Chondrocyte (in vitro differentiated cells): ENCODE results near the gene GALNT17. TPM values are rescaled to one million over a fixed set of nuclear protein-coding genes. Genes with fewer than 3 reads are reported as not detected.

Experiments
- DNase-seq: peaks from one replicate; pipeline ENCODE4 v3.0.0; 2021; ENCODE audit warnings: mixed read lengths, low spot score
- H3K27ac Mint-ChIP-seq: one replicate; pipeline ENCODE4 v1.8.0; 2021; ENCODE audit warnings: mild to moderate bottlenecking, moderate library complexity, mixed read lengths; ENCODE audit not compliant: unreplicated experiment
- H3K27me3 Mint-ChIP-seq: 2 replicates; pipeline ENCODE4 v1.8.0; 2021; ENCODE audit warnings: low read depth, mixed read lengths
- H3K36me3 Mint-ChIP-seq: 2 replicates; pipeline ENCODE4 v1.8.0; 2021; ENCODE audit warnings: low read depth, mixed read lengths
- H3K4me1 Mint-ChIP-seq: 2 replicates; pipeline ENCODE4 v1.8.0; 2021; ENCODE audit warnings: low read depth, mild to moderate bottlenecking, mixed read lengths
- H3K4me3 Mint-ChIP-seq: one replicate; pipeline ENCODE4 v1.8.0; 2021; ENCODE audit warnings: mild to moderate bottlenecking, moderate library complexity, mixed read lengths; ENCODE audit not compliant: unreplicated experiment
- H3K9me3 Mint-ChIP-seq: 2 replicates; pipeline ENCODE4 v1.8.0; 2021; ENCODE audit warnings: low read depth, mixed read lengths
- CTCF ChIP-seq: fragments of 200-600 bp; sonication (generic); IDR thresholded peaks from 2 replicates; pipeline ENCODE4 v1.5.0; 2021; ENCODE audit warnings: antibody characterized with exemption, mild to moderate bottlenecking, moderate library complexity
- total RNA-seq: library from RNA; stranded (reverse); gene quantifications from 3 replicates; pipeline ENCODE4 v1.2.1, GENCODE V29; 2021

Gene GALNT17
- total RNA-seq, 1 donor from 2014 or later, result 24.4 TPM

DNA sequence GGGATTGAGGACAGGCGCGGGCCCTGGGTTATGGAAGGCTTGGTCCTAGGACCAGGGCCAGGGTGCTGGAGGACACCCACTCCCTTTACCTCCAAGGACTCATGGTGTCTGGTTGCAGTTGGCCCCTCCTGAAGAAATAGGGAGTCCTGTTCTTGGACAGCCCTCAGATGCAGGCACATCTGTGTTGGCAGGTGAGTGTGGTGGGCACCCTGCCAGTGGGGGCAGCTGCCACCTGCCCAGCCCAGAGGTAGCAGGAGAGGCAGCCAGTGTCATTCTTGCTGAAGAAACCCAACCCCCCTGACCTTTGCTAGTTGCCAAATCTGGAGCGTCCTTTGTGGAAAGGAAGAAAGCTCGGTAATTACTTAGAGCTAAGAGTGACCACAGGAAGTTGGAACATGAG lies 8.3 kb downstream of the GALNT17 start:
- Mint-ChIP-seq H3K4me1 (peaks cover 5% of the 10 kb centered on the region), H3K4me3 (no peak overlapping the region), H3K27me3 (no peaks in the 10 kb centered on the region), H3K36me3 (peaks cover 4% of the 10 kb centered on the region), H3K9me3 (peaks cover 3% of the 10 kb centered on the region), H3K27ac (no peak overlapping the region)
- no peak for DNase-seq
- TF ChIP-seq CTCF, result no peak

- Mint-ChIP-seq H3K4me1 (peaks cover 18% of the 10 kb centered on the region), H3K36me3 (peaks cover 10% of the 10 kb centered on the region), H3K4me3 (no peak overlapping the region), H3K27me3 (no peaks in the 10 kb centered on the region), H3K27ac (no peak overlapping the region), H3K9me3 (peaks cover 3% of the 10 kb centered on the region)
- DNase-seq, result no peak
- TF ChIP-seq CTCF, result no peak
Observed at GRCh38 chr7:71144963-71145362, 13.0 kb downstream of the GALNT17 start.

- Mint-ChIP-seq H3K27ac (no peak overlapping the region), H3K27me3 (no peaks in the 10 kb centered on the region), H3K4me3 (no peak overlapping the region), H3K4me1 (peaks cover 18% of the 10 kb centered on the region), H3K36me3 (peaks cover 13% of the 10 kb centered on the region), H3K9me3 (peaks cover 3% of the 10 kb centered on the region)
- DNase-seq, result no peak
- TF ChIP-seq CTCF, result no peak
Observed at GRCh38 chr7:71145906-71146901, 14.3 kb downstream of the GALNT17 start.

- no peak overlapping the region for H3K27ac Mint-ChIP-seq
- TF ChIP-seq CTCF, result no peak
- peaks cover 18% of the 10 kb centered on the region for H3K4me1 Mint-ChIP-seq
- H3K9me3 Mint-ChIP-seq, result peaks cover 3% of the 10 kb centered on the region
- no peak overlapping the region for H3K4me3 Mint-ChIP-seq
- peaks cover 11% of the 10 kb centered on the region for H3K36me3 Mint-ChIP-seq
- DNase-seq, result no peak
- no peaks in the 10 kb centered on the region for H3K27me3 Mint-ChIP-seq
Observed at GRCh38 chr7:71148098-71148497, 16.2 kb downstream of the GALNT17 start.

DNA sequence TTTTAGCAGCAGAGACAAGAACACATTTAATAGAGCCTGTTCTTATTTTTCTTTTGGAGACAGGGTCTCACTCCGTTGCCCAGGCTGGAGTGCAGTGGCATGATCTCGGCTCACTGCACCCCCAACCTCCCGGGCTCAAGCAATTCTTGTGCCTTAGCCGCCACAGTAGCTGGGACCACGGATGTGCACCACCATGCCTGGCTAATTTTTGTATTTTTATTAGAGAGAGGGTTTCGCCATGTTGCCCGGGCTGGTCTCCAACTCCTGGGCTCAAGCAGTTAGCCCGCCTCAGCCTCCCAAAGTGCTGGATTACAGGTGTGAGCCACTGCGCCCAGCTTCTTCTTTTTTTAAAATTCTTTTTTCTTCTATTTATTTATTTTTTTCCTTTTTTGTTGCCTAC lies 23.3 kb downstream of the GALNT17 start:
- H3K4me3 Mint-ChIP-seq, result no peak overlapping the region
- H3K9me3 Mint-ChIP-seq, result no peaks in the 10 kb centered on the region
- no peak overlapping the region for H3K27ac Mint-ChIP-seq
- peaks cover 2% of the 10 kb centered on the region for H3K36me3 Mint-ChIP-seq
- TF ChIP-seq CTCF, result no peak
- no peaks in the 10 kb centered on the region for H3K27me3 Mint-ChIP-seq
- DNase-seq, result no peak
- H3K4me1 Mint-ChIP-seq, result no peaks in the 10 kb centered on the region
